NCI-H1436 treated with DMSO at 0.1 percent for 48 hours (cell line): ENCODE data around the gene CHSY1.
"Not testable (repeated sequence)": the region's sequence is repeated elsewhere in the genome, so short reads cannot be mapped to it uniquely, and the experiment has no call there.

Experiments used
- DNase-seq: peaks from one replicate; lab custom pipeline; 2025; lab: John Stamatoyannopoulos, UW

Gene CHSY1

GRCh38 chr15:101135532-101136166 is 116.2 kb downstream of the CHSY1 start:
- no peak for DNase-seq

GRCh38 chr15:101134780-101135179 is 117.1 kb downstream of the CHSY1 start:
- DNase-seq, result no peak

GRCh38 chr15:101133751-101134261 is 118.0 kb downstream of the CHSY1 start:
- no peak for DNase-seq

- DNase-seq, result no peak
These were observed 118.7 kb downstream of the CHSY1 start for GRCh38 chr15:101133181-101133460.

GRCh38 chr15:101132390-101133180 is 119.3 kb downstream of the CHSY1 start:
- DNase-seq, result no peak

GRCh38 chr15:101131489-101132389 is 120.1 kb downstream of the CHSY1 start:
- no peak for DNase-seq

- DNase-seq, result no peak
These were observed 121.9 kb downstream of the CHSY1 start for GRCh38 chr15:101129851-101130380.

- DNase-seq, result no peak
These were observed 123.4 kb downstream of the CHSY1 start for GRCh38 chr15:101128221-101129015.

- DNase-seq, result peak; percentile 67
These were observed 124.3 kb downstream of the CHSY1 start for GRCh38 chr15:101127506-101128076.

- no peak for DNase-seq
These were observed 125.0 kb downstream of the CHSY1 start for GRCh38 chr15:101126618-101127505.

GRCh38 chr15:101125881-101126428 is 125.9 kb downstream of the CHSY1 start:
- DNase-seq, result not testable (repeated sequence)
